ENCODE results near the gene POM121C. TPM values are rescaled to one million over a fixed set of nuclear protein-coding genes. Genes with fewer than 3 reads are reported as not detected.
A peak's percentile ranks its signal among the peaks of the same experiment; 100 is the strongest.

The POM121C gene
- total and polyA plus RNA-seq, 2 of the 13 experiments (the other 11 are each of a cell fraction or from before 2014, with no cell fraction given), result 7.3 to 20.2 TPM

DNA sequence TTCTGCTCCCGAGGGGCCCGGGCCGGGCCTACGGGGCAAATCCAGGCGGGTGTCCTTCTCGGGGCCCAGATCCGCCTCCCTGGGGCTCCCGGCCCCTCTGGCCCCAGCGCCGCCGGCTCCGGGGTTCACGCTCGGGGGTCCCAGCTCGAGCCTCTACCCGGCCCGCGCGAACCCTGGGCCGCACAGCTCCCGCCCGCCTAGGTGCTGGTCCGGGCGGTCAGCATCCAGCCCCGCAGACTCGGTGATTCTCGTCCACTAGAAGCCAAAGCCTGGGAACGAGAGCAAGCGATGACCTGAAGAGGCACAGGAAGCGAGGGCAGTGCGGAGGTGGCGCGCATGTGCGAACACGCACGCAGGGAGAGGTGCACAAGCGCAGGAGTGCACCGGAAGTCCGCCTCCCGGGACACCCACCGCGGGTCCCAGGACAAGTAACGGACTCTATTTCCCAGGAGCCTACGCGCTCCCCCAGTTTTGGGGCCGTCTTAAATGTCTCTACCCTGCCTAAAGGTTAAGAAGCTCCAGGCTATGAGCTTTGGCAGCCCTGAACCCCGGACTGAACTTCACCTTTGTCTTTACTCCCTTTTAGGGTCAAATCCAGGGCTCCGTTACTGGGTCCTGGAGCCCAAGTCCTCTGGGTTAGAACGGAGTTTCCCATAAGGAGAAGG is at the start of gene POM121C (continued):
- TF ChIP-seq, protein P1, sequence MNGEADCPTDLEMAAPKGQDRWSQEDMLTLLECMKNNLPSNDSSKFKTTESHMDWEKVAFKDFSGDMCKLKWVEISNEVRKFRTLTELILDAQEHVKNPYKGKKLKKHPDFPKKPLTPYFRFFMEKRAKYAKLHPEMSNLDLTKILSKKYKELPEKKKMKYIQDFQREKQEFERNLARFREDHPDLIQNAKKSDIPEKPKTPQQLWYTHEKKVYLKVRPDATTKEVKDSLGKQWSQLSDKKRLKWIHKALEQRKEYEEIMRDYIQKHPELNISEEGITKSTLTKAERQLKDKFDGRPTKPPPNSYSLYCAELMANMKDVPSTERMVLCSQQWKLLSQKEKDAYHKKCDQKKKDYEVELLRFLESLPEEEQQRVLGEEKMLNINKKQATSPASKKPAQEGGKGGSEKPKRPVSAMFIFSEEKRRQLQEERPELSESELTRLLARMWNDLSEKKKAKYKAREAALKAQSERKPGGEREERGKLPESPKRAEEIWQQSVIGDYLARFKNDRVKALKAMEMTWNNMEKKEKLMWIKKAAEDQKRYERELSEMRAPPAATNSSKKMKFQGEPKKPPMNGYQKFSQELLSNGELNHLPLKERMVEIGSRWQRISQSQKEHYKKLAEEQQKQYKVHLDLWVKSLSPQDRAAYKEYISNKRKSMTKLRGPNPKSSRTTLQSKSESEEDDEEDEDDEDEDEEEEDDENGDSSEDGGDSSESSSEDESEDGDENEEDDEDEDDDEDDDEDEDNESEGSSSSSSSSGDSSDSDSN (CRISPR knock-in tag; IDR thresholded peaks at IDR 0.05), result peak; percentile 85
- TF ChIP-seq, protein P2, sequence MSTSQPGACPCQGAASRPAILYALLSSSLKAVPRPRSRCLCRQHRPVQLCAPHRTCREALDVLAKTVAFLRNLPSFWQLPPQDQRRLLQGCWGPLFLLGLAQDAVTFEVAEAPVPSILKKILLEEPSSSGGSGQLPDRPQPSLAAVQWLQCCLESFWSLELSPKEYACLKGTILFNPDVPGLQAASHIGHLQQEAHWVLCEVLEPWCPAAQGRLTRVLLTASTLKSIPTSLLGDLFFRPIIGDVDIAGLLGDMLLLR (CRISPR knock-in tag; IDR thresholded peaks at IDR 0.05), result 0 out of 2 replicates have a peak, but pooled peaks have one; percentile 60
- peak; percentile 45 for TF ChIP-seq MED1 (CRISPR knock-in tag; IDR thresholded peaks at IDR 0.05)
- TF ChIP-seq, protein P3, sequence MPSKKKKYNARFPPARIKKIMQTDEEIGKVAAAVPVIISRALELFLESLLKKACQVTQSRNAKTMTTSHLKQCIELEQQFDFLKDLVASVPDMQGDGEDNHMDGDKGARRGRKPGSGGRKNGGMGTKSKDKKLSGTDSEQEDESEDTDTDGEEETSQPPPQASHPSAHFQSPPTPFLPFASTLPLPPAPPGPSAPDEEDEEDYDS (CRISPR knock-in tag; IDR thresholded peaks at IDR 0.05), result peak; percentile 59; the same call in 1 of the 2 replicates
- TF ChIP-seq MEIS2 (CRISPR knock-in tag; IDR thresholded peaks at IDR 0.05), result peak; percentile 17; the same call in 1 of the 2 replicates
- TF ChIP-seq ZNF558 (CRISPR knock-in tag; IDR thresholded peaks at IDR 0.05; ENCODE audit: borderline replicate concordance), result peak; percentile 75; the same call in 1 of the 2 replicates
- peak; percentile 86; the same call in 1 of the 2 replicates for TF ChIP-seq ZNF430 (CRISPR knock-in tag; IDR thresholded peaks at IDR 0.05)
- peak; percentile 95 for TF ChIP-seq GABPB1 (CRISPR knock-in tag; IDR thresholded peaks at IDR 0.05)
- TF ChIP-seq, protein P4, sequence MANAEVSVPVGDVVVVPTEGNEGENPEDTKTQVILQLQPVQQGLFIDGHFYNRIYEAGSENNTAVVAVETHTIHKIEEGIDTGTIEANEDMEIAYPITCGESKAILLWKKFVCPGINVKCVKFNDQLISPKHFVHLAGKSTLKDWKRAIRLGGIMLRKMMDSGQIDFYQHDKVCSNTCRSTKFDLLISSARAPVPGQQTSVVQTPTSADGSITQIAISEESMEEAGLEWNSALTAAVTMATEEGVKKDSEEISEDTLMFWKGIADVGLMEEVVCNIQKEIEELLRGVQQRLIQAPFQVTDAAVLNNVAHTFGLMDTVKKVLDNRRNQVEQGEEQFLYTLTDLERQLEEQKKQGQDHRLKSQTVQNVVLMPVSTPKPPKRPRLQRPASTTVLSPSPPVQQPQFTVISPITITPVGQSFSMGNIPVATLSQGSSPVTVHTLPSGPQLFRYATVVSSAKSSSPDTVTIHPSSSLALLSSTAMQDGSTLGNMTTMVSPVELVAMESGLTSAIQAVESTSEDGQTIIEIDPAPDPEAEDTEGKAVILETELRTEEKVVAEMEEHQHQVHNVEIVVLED (CRISPR knock-in tag; IDR thresholded peaks at IDR 0.05; ENCODE audit: borderline replicate concordance), result peak; percentile 78; the same call in 1 of the 2 replicates
- TF ChIP-seq HNRNPLL (IDR thresholded peaks at IDR 0.05; ENCODE audit: low read depth, low read length, poor library complexity, severe bottlenecking), result peak; percentile 96
- TF ChIP-seq ZFP36L1 (CRISPR knock-in tag; IDR thresholded peaks at IDR 0.05), result peak; percentile 81
- peak; percentile 32; the same call in 1 of the 2 replicates for TF ChIP-seq HOXA3 (CRISPR knock-in tag; IDR thresholded peaks at IDR 0.05)
- TF ChIP-seq, protein P5, sequence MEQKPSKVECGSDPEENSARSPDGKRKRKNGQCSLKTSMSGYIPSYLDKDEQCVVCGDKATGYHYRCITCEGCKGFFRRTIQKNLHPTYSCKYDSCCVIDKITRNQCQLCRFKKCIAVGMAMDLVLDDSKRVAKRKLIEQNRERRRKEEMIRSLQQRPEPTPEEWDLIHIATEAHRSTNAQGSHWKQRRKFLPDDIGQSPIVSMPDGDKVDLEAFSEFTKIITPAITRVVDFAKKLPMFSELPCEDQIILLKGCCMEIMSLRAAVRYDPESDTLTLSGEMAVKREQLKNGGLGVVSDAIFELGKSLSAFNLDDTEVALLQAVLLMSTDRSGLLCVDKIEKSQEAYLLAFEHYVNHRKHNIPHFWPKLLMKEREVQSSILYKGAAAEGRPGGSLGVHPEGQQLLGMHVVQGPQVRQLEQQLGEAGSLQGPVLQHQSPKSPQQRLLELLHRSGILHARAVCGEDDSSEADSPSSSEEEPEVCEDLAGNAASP (CRISPR knock-in tag; IDR thresholded peaks at IDR 0.05; ENCODE audit: borderline replicate concordance), result peak; percentile 68; the same call in 1 of the 2 replicates
- peak in 1 of 2 experiments; percentile 22; a peak in 1 of 4 replicates for TF ChIP-seq NR2F1 (CRISPR knock-in tag; IDR thresholded peaks at IDR 0.05)
- 0 out of 2 replicates have a peak, but pooled peaks have one; percentile 21 for TF ChIP-seq ZNF567 (CRISPR knock-in tag; IDR thresholded peaks at IDR 0.05; ENCODE audit: borderline replicate concordance)
- peak; percentile 75 for TF ChIP-seq KAT8 (CRISPR knock-in tag; IDR thresholded peaks at IDR 0.05)
- peak; percentile 80; the same call in 1 of the 2 replicates for TF ChIP-seq ZNF749 (CRISPR knock-in tag; IDR thresholded peaks at IDR 0.05; ENCODE audit: borderline replicate concordance)
- peak; percentile 87 for TF ChIP-seq ZFX (CRISPR knock-in tag; IDR thresholded peaks at IDR 0.05; ENCODE audit: low read depth)
- TF ChIP-seq CCDC6 (CRISPR knock-in tag; IDR thresholded peaks at IDR 0.05), result peak; percentile 81; the same call in 1 of the 2 replicates

Data from HepG2 (cell line).